Uterus (tissue), 4 donors: Measurements from ENCODE around the gene AFDN. TPM values are rescaled to one million over a fixed set of nuclear protein-coding genes. Genes with fewer than 3 reads are reported as not detected.

Experiments used
- DNase-seq, 2 donors: peaks; one replicate each; pipeline ENCODE4 v3.0.0-alpha.2; 2019 to 2020
- H3K27ac ChIP-seq, 2 donors: fragments of 200-600 bp; sonication (generic); 1 replicate in 1 of 2; 2 replicates in 1 of 2; pipeline ENCODE4 v1.5.1; 2016 to 2018
- H3K27me3 ChIP-seq, 2 donors: fragments of 200-600 bp; sonication (generic); one replicate each; pipeline ENCODE4 v1.5.1; 2018 to 2019; ENCODE audit warnings: control low read depth in 1 of 2
- H3K36me3 ChIP-seq, 2 donors: fragments of 200-600 bp; sonication (generic); one replicate each; pipeline ENCODE4 v1.5.1; 2019; ENCODE audit warnings: control low read depth in 1 of 2
- H3K4me1 ChIP-seq, 2 donors: fragments of 200-600 bp; sonication (generic); one replicate each; pipeline ENCODE4 v1.5.1; 2018 to 2019; ENCODE audit warnings: control low read depth in 1 of 2
- H3K4me3 ChIP-seq, 2 donors: fragments of 200-600 bp; sonication (generic); 1 replicate in 1 of 2; 2 replicates in 1 of 2; pipeline ENCODE4 v1.5.1; 2018 to 2019; ENCODE audit warnings: mild to moderate bottlenecking in 1 of 2
- H3K9me3 ChIP-seq, 2 donors: fragments of 200-600 bp; sonication (generic); one replicate each; pipeline ENCODE4 v1.5.1; 2019; ENCODE audit warnings: control low read depth in 1 of 2
- CTCF ChIP-seq, 4 experiments: fragments of 200-600 bp in 2 of 4; fragments of 450-650 bp in 2 of 4; sonication (generic) in 2 of 4; IDR thresholded peaks; one replicate each; pipeline ENCODE4 v1.5.1; 2016 to 2019; ENCODE audit warnings: antibody characterized with exemption in 4 of 4, mild to moderate bottlenecking in 2 of 4, moderate library complexity in 1 of 4
- POLR2A ChIP-seq, 2 donors: fragments of 450-650 bp; IDR thresholded peaks; one replicate each; pipeline ENCODE4 v1.6.1; 2016; ENCODE audit warnings: antibody characterized with exemption in 2 of 2, mild to moderate bottlenecking in 1 of 2, moderate library complexity in 1 of 2
- intact Hi-C: fragments of 100-400 bp; cut with DNase I; formaldehyde crosslinking; loops from one replicate; pipeline ENCODE4 v1.15.1; 2023; ENCODE audit warnings: low total_unique reads
- total RNA-seq, 4 donors: library from RNA; depleted of rRNA in 3 of 4; stranded (reverse); fragments of >200 nt in 3 of 4; gene quantifications; one replicate each; pipeline versions ENCODE4 v1.1.0 to v1.2.4, GENCODE V29; 2014 to 2023
- donor health status: DM: yes; HTN: yes; CAD: no.

The AFDN gene
- total RNA-seq, 4 donors from 2014 or later = 64.6 to 210 (median 120) TPM

- DNase-seq = no peak
- Histone ChIP-seq H3K36me3 (no peaks in the 10 kb centered on the region), H3K4me3 (no peak overlapping the region), H3K4me1 (no peaks in the 10 kb centered on the region), H3K9me3 (no peaks in the 10 kb centered on the region), H3K27ac (no peak overlapping the region), H3K27me3 (no peaks in the 10 kb centered on the region)
- intact Hi-C loops = no loop called here
- TF ChIP-seq POLR2A (IDR thresholded peaks at IDR 0.05) (no peak), CTCF (IDR thresholded peaks at IDR 0.05) (no peak)
Observed at GRCh38 chr6:167984876-167985604, 158.3 kb downstream of the AFDN start.

GRCh38 chr6:167985911-167986595, 159.3 kb downstream of the AFDN start:
- intact Hi-C loops = no loop called here
- Histone ChIP-seq H3K4me3 (no peak overlapping the region), H3K4me1 (no peaks in the 10 kb centered on the region), H3K36me3 (no peaks in the 10 kb centered on the region), H3K9me3 (no peaks in the 10 kb centered on the region), H3K27me3 (no peaks in the 10 kb centered on the region), H3K27ac (no peak overlapping the region)
- no peak for DNase-seq
- no peak for TF ChIP-seq CTCF (IDR thresholded peaks at IDR 0.05)
- TF ChIP-seq POLR2A (IDR thresholded peaks at IDR 0.05) = no peak

- no peaks in the 10 kb centered on the region for H3K27me3 ChIP-seq
- DNase-seq = no peak
- H3K27ac ChIP-seq = no peak overlapping the region
- no peaks in the 10 kb centered on the region for H3K9me3 ChIP-seq
- intact Hi-C loops = no loop called here
- no peaks in the 10 kb centered on the region for H3K36me3 ChIP-seq
- no peak overlapping the region for H3K4me3 ChIP-seq
- H3K4me1 ChIP-seq = no peaks in the 10 kb centered on the region
- no peak for TF ChIP-seq POLR2A (IDR thresholded peaks at IDR 0.05)
- TF ChIP-seq CTCF (IDR thresholded peaks at IDR 0.05) = no peak
Observed at GRCh38 chr6:167987396-167988153, 160.9 kb downstream of the AFDN start.

- DNase-seq = no peak
- Histone ChIP-seq H3K27ac (no peak overlapping the region), H3K36me3 (no peaks in the 10 kb centered on the region), H3K9me3 (no peaks in the 10 kb centered on the region), H3K4me1 (no peaks in the 10 kb centered on the region), H3K27me3 (no peaks in the 10 kb centered on the region), H3K4me3 (no peak overlapping the region)
- TF ChIP-seq CTCF (IDR thresholded peaks at IDR 0.05) (no peak), POLR2A (IDR thresholded peaks at IDR 0.05) (no peak)
- intact Hi-C loops = no loop called here
Observed at GRCh38 chr6:167988154-167988495, 161.4 kb downstream of the AFDN start.
